CD4-positive, CD25-positive, alpha-beta regulatory T cell (primary cell): ENCODE measurements around the gene LRRC8D. TPM values are rescaled to one million over a fixed set of nuclear protein-coding genes. Genes with fewer than 3 reads are reported as not detected.
A peak's percentile ranks its signal among the peaks of the same experiment; 100 is the strongest.
"Not testable (repeated sequence)": the region's sequence is repeated elsewhere in the genome, so short reads cannot be mapped to it uniquely, and the experiment has no call there.

Experiments
- ATAC-seq, 2 donors: fragments of 150-1000 bp; cut with Tn5 transposase; one replicate each; pipeline ENCODE4 v1.10.0; 2021; ENCODE audit warnings: low read depth in 2 of 2, moderate number of reproducible peaks in 2 of 2, moderate library complexity in 1 of 2
- DNase-seq, 3 donors: peaks; one replicate each; pipeline versions ENCODE4 v3.0.0 to v3.0.0-alpha.2; 2012 to 2022; ENCODE audit warnings: mixed read lengths in 1 of 3
- H3K27ac ChIP-seq: one replicate; pipeline ENCODE4 v1.7.0; 2013; ENCODE audit warnings: mild to moderate bottlenecking, low read length; ENCODE audit not compliant: insufficient read depth, poor library complexity, severe bottlenecking
- H3K27me3 ChIP-seq: one replicate; pipeline ENCODE4 v1.7.0; 2013; ENCODE audit warnings: low read length; ENCODE audit not compliant: control insufficient read depth, insufficient read depth
- H3K36me3 ChIP-seq: one replicate; pipeline ENCODE4 v1.7.0; 2013; ENCODE audit warnings: mild to moderate bottlenecking, low read length, moderate library complexity; ENCODE audit not compliant: control insufficient read depth, insufficient read depth
- H3K4me1 ChIP-seq: 2 replicates; pipeline ENCODE4 v1.7.0; 2013; ENCODE audit warnings: mild to moderate bottlenecking, low read length; ENCODE audit not compliant: insufficient read depth, control insufficient read depth, poor library complexity, severe bottlenecking
- H3K4me3 ChIP-seq: one replicate; pipeline ENCODE4 v1.7.0; 2013; ENCODE audit warnings: low read depth, mild to moderate bottlenecking, low read length, moderate library complexity
- H3K9me3 ChIP-seq, 2 experiments: 1 replicate in 1 of 2; 2 replicates in 1 of 2; pipeline ENCODE4 v1.7.0; 2013; ENCODE audit warnings: low read length in 2 of 2, mild to moderate bottlenecking in 1 of 2, moderate library complexity in 1 of 2; ENCODE audit not compliant: control insufficient read depth in 2 of 2
- H3K27ac Mint-ChIP-seq, 3 donors: one replicate each; pipeline ENCODE4 v1.8.0; 2020 to 2022; ENCODE audit warnings: mild to moderate bottlenecking in 3 of 3, mixed read lengths in 3 of 3, moderate library complexity in 2 of 3
- H3K27me3 Mint-ChIP-seq: one replicate; pipeline ENCODE4 v1.8.0; 2022; ENCODE audit warnings: mild to moderate bottlenecking, mixed read lengths
- H3K36me3 Mint-ChIP-seq: one replicate; pipeline ENCODE4 v1.8.0; 2020; ENCODE audit warnings: mixed read lengths
- H3K4me1 Mint-ChIP-seq, 4 donors: one replicate each; pipeline ENCODE4 v1.8.0; 2020 to 2022; ENCODE audit warnings: mixed read lengths in 4 of 4, mild to moderate bottlenecking in 1 of 4
- H3K4me3 Mint-ChIP-seq, 4 donors: one replicate each; pipeline ENCODE4 v1.8.0; 2020 to 2022; ENCODE audit warnings: mild to moderate bottlenecking in 4 of 4, mixed read lengths in 4 of 4, moderate library complexity in 3 of 4
- H3K9me3 Mint-ChIP-seq, 7 donors: one replicate each; pipeline ENCODE4 v1.8.0; 2020 to 2022; ENCODE audit warnings: mixed read lengths in 7 of 7, mild to moderate bottlenecking in 3 of 7, moderate library complexity in 2 of 7
- polyA plus RNA-seq, 4 donors: library from polyadenylated mRNA; unstranded; fragments of 300-500 nt; fragmentation: Illumina TruSeq; gene quantifications; one replicate each; pipeline ENCODE4 v1.2.3, GENCODE V29; 2021
- total RNA-seq: library from RNA; stranded (reverse); gene quantifications from one replicate; pipeline ENCODE4 v1.2.3, GENCODE V29; 2022

LRRC8D gene
- 23.6 TPM for total RNA-seq
- polyA plus RNA-seq: 10 to 100 TPM; 45.4 to 69.0 (median 56.8) TPM

GRCh38 chr1:89820422-89821321 lies at the start of gene LRRC8D:
LRRC8D (plus strand) TSS chr1:89821032; CDS start chr1:89933069, 112,037 bp downstream.
- DNase-seq (peak; percentile 59 to 71 (median 64)), ATAC-seq (peak; percentile 64 to 73)
- peaks cover 2% of the 10 kb centered on the region for H3K27me3 ChIP-seq
- H3K4me3 ChIP-seq: peak within 1 kb of the TSS; percentile 74
- Mint-ChIP-seq H3K27ac (peak within 1 kb of the TSS; percentile 72 to 88 (median 78)), H3K4me3 (peak within 1 kb of the TSS; percentile 86 to 93 (median 90)), H3K36me3 (no peaks in the 10 kb centered on the region), H3K4me1 (peaks cover 6 to 22% (median 17%) of the 10 kb centered on the region in 4 donors), H3K9me3 (no peaks in the 10 kb centered on the region), H3K27me3 (peaks cover 20% of the 10 kb centered on the region)
- H3K4me1 ChIP-seq: peaks cover 14% of the 10 kb centered on the region
- no peaks in the 10 kb centered on the region for H3K9me3 ChIP-seq
- peak within 1 kb of the TSS; percentile 49 for H3K27ac ChIP-seq
- no peaks in the 10 kb centered on the region for H3K36me3 ChIP-seq

DNA sequence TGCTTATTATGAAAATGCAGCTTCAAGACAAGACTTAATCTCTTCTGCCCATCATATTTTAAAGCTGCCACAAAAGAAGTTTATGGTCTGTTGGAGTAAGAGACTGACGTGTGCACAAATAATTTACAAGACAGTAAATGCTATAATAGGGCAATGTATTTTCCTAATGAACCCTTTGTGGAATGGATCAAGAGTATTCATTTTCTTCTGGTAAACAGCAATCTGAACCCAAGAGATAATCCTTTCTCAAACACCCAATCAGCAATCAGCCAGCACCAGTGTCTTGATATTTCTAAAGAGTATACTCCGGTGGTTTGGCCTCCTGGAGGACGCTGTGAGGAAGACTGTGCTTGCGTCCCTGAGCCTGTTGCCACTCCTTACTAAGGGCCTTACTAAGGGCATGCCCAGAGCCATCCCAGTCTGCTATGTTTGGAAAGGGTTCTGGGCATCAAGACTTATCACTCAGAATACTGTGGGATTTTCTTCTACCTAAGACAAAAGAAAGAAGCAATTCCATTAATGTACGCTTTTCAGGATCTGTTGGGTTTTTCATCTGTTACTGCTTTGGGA lies 48.8 kb upstream of the LRRC8D start:
- Histone ChIP-seq H3K9me3 (no peaks in the 10 kb centered on the region), H3K4me1 (peaks cover 8% of the 10 kb centered on the region), H3K27me3 (no peaks in the 10 kb centered on the region), H3K27ac (no peak overlapping the region), H3K36me3 (no peaks in the 10 kb centered on the region), H3K4me3 (no peak overlapping the region)
- Mint-ChIP-seq H3K36me3 (peaks cover 3% of the 10 kb centered on the region), H3K27ac (no peak overlapping the region), H3K4me3 (no peak overlapping the region), H3K27me3 (no peaks in the 10 kb centered on the region), H3K4me1 (peaks cover 12 to 25% (median 15%) of the 10 kb centered on the region in 4 donors), H3K9me3 (no peaks in the 10 kb centered on the region)
- ATAC-seq: no peak
- no peak for DNase-seq

DNA sequence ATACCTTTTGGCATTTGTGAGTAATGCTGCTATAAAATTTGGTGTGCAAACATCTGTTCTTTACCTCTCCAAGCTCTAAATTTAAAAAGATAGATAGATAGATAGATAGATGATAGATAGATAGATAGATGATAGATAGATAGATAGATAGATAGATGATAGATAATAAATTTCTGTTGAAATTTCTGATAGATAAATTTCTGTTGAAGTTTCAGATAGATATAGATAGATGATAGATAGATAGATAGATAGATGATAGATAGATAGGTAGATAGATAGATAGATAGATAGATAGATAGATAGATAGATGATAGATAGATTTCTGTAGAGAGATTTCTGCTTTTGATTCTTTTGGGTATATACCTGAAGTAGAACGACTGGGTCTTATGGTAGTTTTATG lies 44.7 kb upstream of the LRRC8D start:
- Mint-ChIP-seq H3K27ac (peak overlapping the region in 1 of 3 donors; percentile 6), H3K4me1 (peaks cover 17 to 31% (median 20%) of the 10 kb centered on the region in 4 donors)
- not testable (repeated sequence) for DNase-seq, H3K4me3 ChIP-seq, H3K36me3 ChIP-seq, H3K4me3 Mint-ChIP-seq, H3K27me3 ChIP-seq, H3K27ac ChIP-seq, H3K9me3 Mint-ChIP-seq, H3K36me3 Mint-ChIP-seq, H3K9me3 ChIP-seq, ATAC-seq, H3K27me3 Mint-ChIP-seq, H3K4me1 ChIP-seq

DNA sequence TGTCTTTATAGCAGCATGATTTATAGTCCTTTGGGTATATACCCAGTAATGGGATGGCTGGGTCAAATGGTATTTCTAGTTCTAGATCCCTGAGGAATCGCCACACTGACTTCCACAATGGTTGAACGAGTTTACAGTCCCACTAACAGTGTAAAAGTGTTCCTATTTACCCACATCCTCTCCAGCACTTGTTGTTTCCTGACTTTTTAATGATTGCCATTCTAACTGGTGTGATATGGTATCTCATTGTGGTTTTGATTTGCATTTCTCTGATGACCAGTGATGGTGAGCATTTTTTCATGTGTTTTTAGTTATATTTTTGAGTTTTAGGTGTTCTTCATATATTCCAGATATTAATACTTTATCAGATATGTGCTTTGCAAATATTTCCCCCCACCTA lies 43.6 kb upstream of the LRRC8D start:
- H3K27ac Mint-ChIP-seq, H3K36me3 Mint-ChIP-seq, H3K9me3 Mint-ChIP-seq, H3K9me3 ChIP-seq, H3K27me3 Mint-ChIP-seq, DNase-seq, H3K4me3 Mint-ChIP-seq, ATAC-seq, H3K27me3 ChIP-seq, H3K4me3 ChIP-seq, H3K27ac ChIP-seq, H3K36me3 ChIP-seq: not testable (repeated sequence)
- H3K4me1 Mint-ChIP-seq: peaks cover 22 to 43% (median 31%) of the 10 kb centered on the region in 4 donors
- peaks cover 20% of the 10 kb centered on the region for H3K4me1 ChIP-seq

DNA sequence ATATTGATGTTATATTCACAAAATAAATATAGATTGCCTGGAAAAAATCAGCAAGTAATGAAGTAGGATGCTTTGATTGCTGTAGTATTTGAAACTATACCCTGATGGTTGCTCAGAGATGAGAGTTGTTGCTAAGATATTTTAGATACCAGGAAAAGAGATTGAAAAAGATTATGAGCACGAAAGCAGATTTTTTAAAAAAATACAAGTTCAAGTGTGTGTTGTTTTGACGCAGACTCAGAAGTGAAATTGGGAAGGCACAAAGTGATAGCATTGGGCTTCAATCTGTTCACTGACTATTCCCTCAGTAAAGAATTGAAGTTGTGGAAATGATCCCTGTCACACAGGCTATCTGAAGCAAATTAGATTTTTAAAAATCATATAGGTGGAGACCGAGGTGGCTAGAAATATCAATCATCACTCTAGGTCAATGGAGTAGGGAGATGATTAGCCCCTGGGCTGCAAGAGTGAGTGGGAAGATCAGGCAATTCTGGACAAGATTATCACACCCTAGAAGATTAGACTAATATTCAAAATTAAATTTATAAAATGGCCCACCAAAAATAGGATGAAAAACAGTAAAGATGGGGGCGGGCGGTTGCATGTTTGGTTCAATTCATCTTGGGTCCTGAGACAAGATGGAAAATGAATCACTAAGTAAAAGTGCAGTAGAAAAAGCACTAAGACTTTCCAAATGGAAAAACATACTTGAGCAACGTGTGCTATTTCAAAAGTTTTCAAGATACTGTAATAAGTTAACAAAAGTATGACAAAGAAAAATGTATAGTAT lies 41.5 kb upstream of the LRRC8D start:
- Mint-ChIP-seq H3K36me3 (no peaks in the 10 kb centered on the region), H3K4me3 (no peak overlapping the region), H3K4me1 (peaks cover 28 to 38% (median 34%) of the 10 kb centered on the region in 4 donors), H3K27me3 (no peaks in the 10 kb centered on the region), H3K27ac (no peak overlapping the region), H3K9me3 (peaks cover 0 to 1% (median 0%) of the 10 kb centered on the region in 7 donors)
- Histone ChIP-seq H3K4me3 (no peak overlapping the region), H3K36me3 (no peaks in the 10 kb centered on the region), H3K27me3 (no peaks in the 10 kb centered on the region), H3K9me3 (no peaks in the 10 kb centered on the region), H3K27ac (no peak overlapping the region), H3K4me1 (peaks cover 20% of the 10 kb centered on the region)
- ATAC-seq (no peak), DNase-seq (no peak)

DNA sequence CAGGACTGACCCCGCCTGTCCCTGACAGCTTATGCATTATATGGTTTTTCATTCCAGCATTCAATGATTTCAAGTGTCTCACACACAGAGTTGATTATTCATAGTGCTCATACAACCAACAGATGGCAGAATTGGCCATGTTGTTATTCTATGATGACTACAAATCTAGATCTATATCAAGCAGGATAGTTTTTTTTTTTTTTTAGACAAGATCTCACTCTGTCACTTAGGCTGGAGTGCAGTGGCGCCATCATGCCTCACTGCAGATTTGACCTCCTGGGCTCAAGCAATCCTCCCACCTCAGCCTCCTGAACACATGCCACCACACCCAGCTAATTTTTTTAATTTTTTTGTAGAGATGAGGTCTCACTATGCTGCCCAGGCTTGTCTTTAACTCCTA lies 40.1 kb upstream of the LRRC8D start:
- H3K9me3 Mint-ChIP-seq: peaks cover 0 to 1% (median 0%) of the 10 kb centered on the region in 7 donors
- H3K36me3 Mint-ChIP-seq: no peaks in the 10 kb centered on the region
- DNase-seq: peak in 2 of 3 donors; percentile 43 to 59
- Histone ChIP-seq H3K4me1 (peaks cover 14% of the 10 kb centered on the region), H3K27me3 (no peaks in the 10 kb centered on the region), H3K36me3 (no peaks in the 10 kb centered on the region), H3K4me3 (no peak overlapping the region), H3K27ac (no peak overlapping the region), H3K9me3 (no peaks in the 10 kb centered on the region)
- no peak overlapping the region for H3K27ac Mint-ChIP-seq
- no peak overlapping the region for H3K4me3 Mint-ChIP-seq
- peak; percentile 60 to 68 for ATAC-seq
- H3K27me3 Mint-ChIP-seq: no peaks in the 10 kb centered on the region
- H3K4me1 Mint-ChIP-seq: peaks cover 21 to 25% (median 25%) of the 10 kb centered on the region in 4 donors

- Mint-ChIP-seq H3K27ac (peak overlapping the region in 2 of 3 donors; percentile 16 to 78), H3K36me3 (no peaks in the 10 kb centered on the region), H3K27me3 (no peaks in the 10 kb centered on the region), H3K4me1 (peaks cover 16 to 23% (median 19%) of the 10 kb centered on the region in 4 donors), H3K4me3 (peak overlapping the region in 2 of 4 donors; percentile 23 to 51), H3K9me3 (peaks cover 0 to 1% (median 0%) of the 10 kb centered on the region in 7 donors)
- DNase-seq (peak; percentile 36 to 48 (median 38)), ATAC-seq (peak in 1 of 2 donors; percentile 33)
- H3K4me1 ChIP-seq: peaks cover 12% of the 10 kb centered on the region
- no peaks in the 10 kb centered on the region for H3K9me3 ChIP-seq
- H3K4me3 ChIP-seq: no peak overlapping the region
- H3K27me3 ChIP-seq: no peaks in the 10 kb centered on the region
- no peak overlapping the region for H3K27ac ChIP-seq
- no peaks in the 10 kb centered on the region for H3K36me3 ChIP-seq
Observed at GRCh38 chr1:89781494-89782126, 39.2 kb upstream of the LRRC8D start.
